Panc1 (cell line): Measurements from ENCODE around the gene PPP1R15B. TPM values are rescaled to one million over a fixed set of nuclear protein-coding genes. Genes with fewer than 3 reads are reported as not detected.

Source experiments
- ATAC-seq: fragments of 200-7000 bp; cut with Tn5 transposase; 2 replicates; pipeline ENCODE4 v1.9.1; 2020; ENCODE audit warnings: mild to moderate bottlenecking, moderate library complexity
- BruUV-seq: library from RNA; stranded (reverse); fragments of 400-500 nt; replicated peaks from 2 replicates; lab custom pipeline; 2021; lab: Mats Ljungman, UMichigan
- CTCF ChIA-PET: fragments of 300-600 bp; sonication (Branson Sonifier 250); formaldehyde crosslinking; loops from one replicate; lab custom pipeline; 2022; ENCODE audit warnings: antibody characterized with exemption; lab: Charles Lee
- POLR2A ChIA-PET: fragments of 300-600 bp; sonication (Branson Sonifier 250); formaldehyde crosslinking; loops from one replicate; lab custom pipeline; 2022; ENCODE audit warnings: antibody characterized with exemption; lab: Charles Lee
- DNase-seq: peaks from one replicate; pipeline ENCODE4 v3.0.0-alpha.2; 2010; ENCODE audit warnings: low read depth, low spot score
- H3K27ac ChIP-seq: 2 replicates; pipeline ENCODE4 v1.5.1; 2011; ENCODE audit warnings: mild to moderate bottlenecking, low read length, inconsistent platforms
- H3K27me3 ChIP-seq: fragments of 200-500 bp; sonication (Bioruptor generic); 2 replicates; pipeline ENCODE4 v1.6.0; 2014; ENCODE audit warnings: low read length, inconsistent platforms; ENCODE audit not compliant: control insufficient read depth, insufficient read depth
- H3K36me3 ChIP-seq: fragments of 200-500 bp; sonication (Bioruptor generic); 2 replicates; pipeline ENCODE4 v1.5.1; 2014; ENCODE audit warnings: inconsistent platforms, mild to moderate bottlenecking, low read length, moderate library complexity; ENCODE audit not compliant: control insufficient read depth, insufficient read depth
- H3K4me1 ChIP-seq: 2 replicates; pipeline ENCODE4 v1.5.1; 2011; ENCODE audit warnings: inconsistent platforms, mild to moderate bottlenecking, low read length, moderate library complexity; ENCODE audit not compliant: control insufficient read depth, insufficient read depth
- H3K4me3 ChIP-seq, 2 experiments: 2 replicates each; pipeline ENCODE4 v1.5.1; 2011 to 2012; ENCODE audit warnings: low read depth in 2 of 2, low read length in 2 of 2, mild to moderate bottlenecking in 2 of 2, inconsistent platforms in 1 of 2, moderate library complexity in 1 of 2
- H3K9me3 ChIP-seq: fragments of 200-500 bp; sonication (Bioruptor generic); 2 replicates; pipeline ENCODE4 v1.5.1; 2014; ENCODE audit warnings: low read depth, mild to moderate bottlenecking, inconsistent platforms, low read length, moderate library complexity; ENCODE audit not compliant: control insufficient read depth, insufficient read depth
- CTCF ChIP-seq: fragments of 450-650 bp; IDR thresholded peaks from 2 replicates; pipeline ENCODE4 v1.5.1; 2017; ENCODE audit warnings: mild to moderate bottlenecking
- POLR2AphosphoS5 ChIP-seq: IDR thresholded peaks from 2 replicates; pipeline ENCODE4 v1.6.1; 2012; ENCODE audit warnings: mild to moderate bottlenecking, low read depth, low read length, moderate library complexity
- REST ChIP-seq, 2 experiments: IDR thresholded peaks; 2 replicates each; pipeline ENCODE4 v1.6.1; 2011 to 2012; ENCODE audit warnings: low read depth in 2 of 2, control low read depth in 1 of 2, low read length in 1 of 2, mild to moderate bottlenecking in 1 of 2, moderate library complexity in 1 of 2; ENCODE audit not compliant: insufficient read depth in 1 of 2
- SIN3A ChIP-seq: IDR thresholded peaks from 2 replicates; pipeline ENCODE4 v1.6.1; 2012; ENCODE audit warnings: low read depth, mild to moderate bottlenecking, low read length, moderate library complexity, borderline replicate concordance; ENCODE audit not compliant: insufficient read depth
- TCF7L2 ChIP-seq: IDR thresholded peaks from 2 replicates; pipeline ENCODE4 v1.6.1; 2011; ENCODE audit warnings: mild to moderate bottlenecking, low read depth, low read length, inconsistent platforms
- in situ Hi-C: cut with HindIII; loops from 2 replicates; pipeline ENCODE4 v1.10.0; 2016; ENCODE audit warnings: low sequenced_read_pairs, low pct_unique_long_range_greater_than_20kb
- intact Hi-C: fragments of 100-400 bp; cut with micrococcal nuclease; formaldehyde crosslinking; loops from one replicate; pipeline ENCODE4 v1.10.0; 2022; ENCODE audit not compliant: unreplicated experiment
- total RNA-seq: library from RNA; stranded (reverse); gene quantifications from one replicate; pipeline ENCODE4 v1.2.1, GENCODE V29; 2021; ENCODE audit not compliant: unreplicated experiment

The PPP1R15B gene
- total RNA-seq, 1 experiment from 2014 or later = 51.1 TPM

GRCh38 chr1:204401730-204402129, 9.9 kb downstream of the PPP1R15B start:
- Histone ChIP-seq H3K36me3 (peaks cover 28% of the 10 kb centered on the region), H3K4me3 (no peak overlapping the region), H3K4me1 (peaks cover 19% of the 10 kb centered on the region), H3K27me3 (no peaks in the 10 kb centered on the region), H3K9me3 (no peaks in the 10 kb centered on the region), H3K27ac (no peak overlapping the region)
- intact Hi-C loops (no loop called here), in situ Hi-C loops (no loop called here)
- CTCF ChIA-PET = no interaction called here
- DNase-seq = no peak
- ATAC-seq = no peak
- BruUV-seq = no TSS peak
- TF ChIP-seq CTCF (no peak), TCF7L2 (no peak), SIN3A (no peak), REST (IDR thresholded peaks at IDR 0.05; ENCODE audit: insufficient read depth in 1 of 2, low read depth in 2 of 2, low read length in 1 of 2) (no peak), POLR2AphosphoS5 (no peak)
- POLR2A ChIA-PET = no interaction called here

GRCh38 chr1:204400882-204401510, 10.6 kb downstream of the PPP1R15B start:
- no TSS peak for BruUV-seq
- TF ChIP-seq POLR2AphosphoS5 (peak; percentile 20; the same call in 1 of the 2 replicates), SIN3A (no peak)
- intact Hi-C loops = no loop called here
- peaks cover 16% of the 10 kb centered on the region for H3K4me1 ChIP-seq
- H3K9me3 ChIP-seq = no peaks in the 10 kb centered on the region
- in situ Hi-C loops = no loop called here
- no peak overlapping the region for H3K27ac ChIP-seq
- H3K36me3 ChIP-seq = peaks cover 28% of the 10 kb centered on the region
- H3K4me3 ChIP-seq = no peak overlapping the region
- ChIA-PET CTCF (no interaction called here), POLR2A (no interaction called here)
- H3K27me3 ChIP-seq = no peaks in the 10 kb centered on the region
- DNase-seq = no peak
- no peak for ATAC-seq
